ENCODE data around the gene NMT1. TPM values are rescaled to one million over a fixed set of nuclear protein-coding genes. Genes with fewer than 3 reads are reported as not detected.
A peak's percentile ranks its signal among the peaks of the same experiment; 100 is the strongest.

NMT1 gene
- total and polyA plus RNA-seq, 2 of the 13 experiments (the other 11 are each of a cell fraction or from before 2014, with no cell fraction given), result 75.7 to 142 TPM

DNA sequence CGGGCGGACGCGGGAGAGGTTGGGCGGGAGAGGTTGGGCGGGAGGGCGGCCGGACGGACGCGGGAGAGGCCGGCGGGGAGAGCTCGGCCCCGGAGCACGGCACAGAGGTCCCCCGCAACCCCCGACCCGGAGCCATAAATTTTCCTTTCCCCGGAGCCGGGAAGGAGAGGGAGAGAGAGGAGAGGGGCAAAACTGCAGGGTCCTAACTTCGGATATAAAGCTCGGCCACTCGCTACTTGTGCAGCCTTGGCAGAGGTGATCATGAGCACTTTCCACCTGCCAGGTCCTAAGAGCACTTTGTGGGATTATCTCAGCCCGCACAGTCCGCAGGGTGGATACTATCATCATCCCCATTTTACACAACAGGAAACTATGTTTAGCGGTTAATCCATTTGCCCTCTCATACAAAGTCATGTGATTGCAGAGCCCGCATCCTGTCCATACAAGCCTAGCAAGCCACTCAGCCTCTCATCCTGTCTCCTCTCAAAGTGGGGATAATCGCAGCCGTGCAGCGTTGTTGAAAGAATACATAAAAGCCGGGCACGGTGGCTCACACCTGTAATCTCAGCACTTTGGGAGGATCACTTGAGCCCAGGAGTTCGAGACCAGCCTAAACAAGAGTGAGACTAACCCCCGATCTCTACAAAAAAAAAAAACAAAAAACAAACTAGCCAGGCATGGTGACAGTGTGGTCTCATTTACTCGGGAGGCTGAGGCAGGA lies 8.9 kb upstream of the NMT1 start (continued):
- TF ChIP-seq, protein P1, sequence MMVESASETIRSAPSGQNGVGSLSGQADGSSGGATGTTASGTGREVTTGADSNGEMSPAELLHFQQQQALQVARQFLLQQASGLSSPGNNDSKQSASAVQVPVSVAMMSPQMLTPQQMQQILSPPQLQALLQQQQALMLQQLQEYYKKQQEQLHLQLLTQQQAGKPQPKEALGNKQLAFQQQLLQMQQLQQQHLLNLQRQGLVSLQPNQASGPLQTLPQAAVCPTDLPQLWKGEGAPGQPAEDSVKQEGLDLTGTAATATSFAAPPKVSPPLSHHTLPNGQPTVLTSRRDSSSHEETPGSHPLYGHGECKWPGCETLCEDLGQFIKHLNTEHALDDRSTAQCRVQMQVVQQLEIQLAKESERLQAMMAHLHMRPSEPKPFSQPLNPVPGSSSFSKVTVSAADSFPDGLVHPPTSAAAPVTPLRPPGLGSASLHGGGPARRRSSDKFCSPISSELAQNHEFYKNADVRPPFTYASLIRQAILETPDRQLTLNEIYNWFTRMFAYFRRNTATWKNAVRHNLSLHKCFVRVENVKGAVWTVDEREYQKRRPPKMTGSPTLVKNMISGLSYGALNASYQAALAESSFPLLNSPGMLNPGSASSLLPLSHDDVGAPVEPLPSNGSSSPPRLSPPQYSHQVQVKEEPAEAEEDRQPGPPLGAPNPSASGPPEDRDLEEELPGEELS (CRISPR knock-in tag; IDR thresholded peaks at IDR 0.05), result no peak
- TF ChIP-seq ZBTB42 (CRISPR knock-in tag; IDR thresholded peaks at IDR 0.05) (no peak), RBM39 (IDR thresholded peaks at IDR 0.05; ENCODE audit: low read depth, low read length, poor library complexity, severe bottlenecking) (no peak), JUND (CRISPR knock-in tag; IDR thresholded peaks at IDR 0.05) (no peak), ZFY (CRISPR knock-in tag; IDR thresholded peaks at IDR 0.05) (0 out of 2 replicates have a peak, but pooled peaks have one; percentile 27), ZNF549 (CRISPR knock-in tag; IDR thresholded peaks at IDR 0.05) (no peak), MATR3 (CRISPR knock-in tag; IDR thresholded peaks at IDR 0.05) (no peak), KDM1A (CRISPR knock-in tag; IDR thresholded peaks at IDR 0.05) (no peak), GABPB1 (CRISPR knock-in tag; IDR thresholded peaks at IDR 0.05) (no peak), TARDBP (CRISPR knock-in tag; IDR thresholded peaks at IDR 0.05) (no peak), SALL1 (CRISPR knock-in tag; IDR thresholded peaks at IDR 0.05) (no peak), SAP130 (CRISPR knock-in tag; IDR thresholded peaks at IDR 0.05; ENCODE audit: low read depth) (peak; percentile 40), HMGA1 (CRISPR knock-in tag; conservative IDR thresholded peaks at IDR 0.05) (no peak), MXI1 (IDR thresholded peaks at IDR 0.05; ENCODE audit: borderline replicate concordance, low read depth, low read length) (no peak), HHEX (CRISPR knock-in tag; IDR thresholded peaks at IDR 0.05) (no peak), ZFP36L2 (CRISPR knock-in tag; IDR thresholded peaks at IDR 0.05) (no peak), ZNF788 (CRISPR knock-in tag; IDR thresholded peaks at IDR 0.05; ENCODE audit: borderline replicate concordance) (no peak)
- TF ChIP-seq, protein P2, sequence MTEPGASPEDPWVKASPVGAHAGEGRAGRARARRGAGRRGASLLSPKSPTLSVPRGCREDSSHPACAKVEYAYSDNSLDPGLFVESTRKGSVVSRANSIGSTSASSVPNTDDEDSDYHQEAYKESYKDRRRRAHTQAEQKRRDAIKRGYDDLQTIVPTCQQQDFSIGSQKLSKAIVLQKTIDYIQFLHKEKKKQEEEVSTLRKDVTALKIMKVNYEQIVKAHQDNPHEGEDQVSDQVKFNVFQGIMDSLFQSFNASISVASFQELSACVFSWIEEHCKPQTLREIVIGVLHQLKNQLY (CRISPR knock-in tag; IDR thresholded peaks at IDR 0.05), result no peak
- TF ChIP-seq, protein P3, sequence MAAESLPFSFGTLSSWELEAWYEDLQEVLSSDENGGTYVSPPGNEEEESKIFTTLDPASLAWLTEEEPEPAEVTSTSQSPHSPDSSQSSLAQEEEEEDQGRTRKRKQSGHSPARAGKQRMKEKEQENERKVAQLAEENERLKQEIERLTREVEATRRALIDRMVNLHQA (CRISPR knock-in tag; IDR thresholded peaks at IDR 0.05), result no peak
- TF ChIP-seq, protein P4, sequence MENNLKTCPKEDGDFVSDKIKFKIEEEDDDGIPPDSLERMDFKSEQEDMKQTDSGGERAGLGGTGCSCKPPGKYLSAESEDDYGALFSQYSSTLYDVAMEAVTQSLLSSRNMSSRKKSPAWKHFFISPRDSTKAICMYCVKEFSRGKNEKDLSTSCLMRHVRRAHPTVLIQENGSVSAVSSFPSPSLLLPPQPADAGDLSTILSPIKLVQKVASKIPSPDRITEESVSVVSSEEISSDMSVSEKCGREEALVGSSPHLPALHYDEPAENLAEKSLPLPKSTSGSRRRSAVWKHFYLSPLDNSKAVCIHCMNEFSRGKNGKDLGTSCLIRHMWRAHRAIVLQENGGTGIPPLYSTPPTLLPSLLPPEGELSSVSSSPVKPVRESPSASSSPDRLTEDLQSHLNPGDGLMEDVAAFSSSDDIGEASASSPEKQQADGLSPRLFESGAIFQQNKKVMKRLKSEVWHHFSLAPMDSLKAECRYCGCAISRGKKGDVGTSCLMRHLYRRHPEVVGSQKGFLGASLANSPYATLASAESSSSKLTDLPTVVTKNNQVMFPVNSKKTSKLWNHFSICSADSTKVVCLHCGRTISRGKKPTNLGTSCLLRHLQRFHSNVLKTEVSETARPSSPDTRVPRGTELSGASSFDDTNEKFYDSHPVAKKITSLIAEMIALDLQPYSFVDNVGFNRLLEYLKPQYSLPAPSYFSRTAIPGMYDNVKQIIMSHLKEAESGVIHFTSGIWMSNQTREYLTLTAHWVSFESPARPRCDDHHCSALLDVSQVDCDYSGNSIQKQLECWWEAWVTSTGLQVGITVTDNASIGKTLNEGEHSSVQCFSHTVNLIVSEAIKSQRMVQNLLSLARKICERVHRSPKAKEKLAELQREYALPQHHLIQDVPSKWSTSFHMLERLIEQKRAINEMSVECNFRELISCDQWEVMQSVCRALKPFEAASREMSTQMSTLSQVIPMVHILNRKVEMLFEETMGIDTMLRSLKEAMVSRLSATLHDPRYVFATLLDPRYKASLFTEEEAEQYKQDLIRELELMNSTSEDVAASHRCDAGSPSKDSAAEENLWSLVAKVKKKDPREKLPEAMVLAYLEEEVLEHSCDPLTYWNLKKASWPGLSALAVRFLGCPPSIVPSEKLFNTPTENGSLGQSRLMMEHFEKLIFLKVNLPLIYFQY (CRISPR knock-in tag; IDR thresholded peaks at IDR 0.05; ENCODE audit: borderline replicate concordance), result no peak
- TF ChIP-seq, protein P5, sequence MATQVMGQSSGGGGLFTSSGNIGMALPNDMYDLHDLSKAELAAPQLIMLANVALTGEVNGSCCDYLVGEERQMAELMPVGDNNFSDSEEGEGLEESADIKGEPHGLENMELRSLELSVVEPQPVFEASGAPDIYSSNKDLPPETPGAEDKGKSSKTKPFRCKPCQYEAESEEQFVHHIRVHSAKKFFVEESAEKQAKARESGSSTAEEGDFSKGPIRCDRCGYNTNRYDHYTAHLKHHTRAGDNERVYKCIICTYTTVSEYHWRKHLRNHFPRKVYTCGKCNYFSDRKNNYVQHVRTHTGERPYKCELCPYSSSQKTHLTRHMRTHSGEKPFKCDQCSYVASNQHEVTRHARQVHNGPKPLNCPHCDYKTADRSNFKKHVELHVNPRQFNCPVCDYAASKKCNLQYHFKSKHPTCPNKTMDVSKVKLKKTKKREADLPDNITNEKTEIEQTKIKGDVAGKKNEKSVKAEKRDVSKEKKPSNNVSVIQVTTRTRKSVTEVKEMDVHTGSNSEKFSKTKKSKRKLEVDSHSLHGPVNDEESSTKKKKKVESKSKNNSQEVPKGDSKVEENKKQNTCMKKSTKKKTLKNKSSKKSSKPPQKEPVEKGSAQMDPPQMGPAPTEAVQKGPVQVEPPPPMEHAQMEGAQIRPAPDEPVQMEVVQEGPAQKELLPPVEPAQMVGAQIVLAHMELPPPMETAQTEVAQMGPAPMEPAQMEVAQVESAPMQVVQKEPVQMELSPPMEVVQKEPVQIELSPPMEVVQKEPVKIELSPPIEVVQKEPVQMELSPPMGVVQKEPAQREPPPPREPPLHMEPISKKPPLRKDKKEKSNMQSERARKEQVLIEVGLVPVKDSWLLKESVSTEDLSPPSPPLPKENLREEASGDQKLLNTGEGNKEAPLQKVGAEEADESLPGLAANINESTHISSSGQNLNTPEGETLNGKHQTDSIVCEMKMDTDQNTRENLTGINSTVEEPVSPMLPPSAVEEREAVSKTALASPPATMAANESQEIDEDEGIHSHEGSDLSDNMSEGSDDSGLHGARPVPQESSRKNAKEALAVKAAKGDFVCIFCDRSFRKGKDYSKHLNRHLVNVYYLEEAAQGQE (IDR thresholded peaks at IDR 0.05; ENCODE audit: borderline replicate concordance in 1 of 2, low read depth in 1 of 2, low read length in 2 of 2), result no peak

All from HepG2 (cell line).